ENCODE measurements around the gene AHRR.
"Not testable (repeated sequence)": the region's sequence is repeated elsewhere in the genome, so short reads cannot be mapped to it uniquely, and the experiment has no call there.

Gene AHRR

GRCh38 chr5:367358-368130 lies 46.0 kb downstream of the AHRR start:
- no peak for FAIRE-seq
- no peak for TF ChIP-seq POLR2A (IDR thresholded peaks at IDR 0.05; ENCODE audit: low read depth, low read length)
- no peak for DNase-seq (ENCODE audit: insufficient read length, low spot score)

GRCh38 chr5:368183-369084 lies 46.9 kb downstream of the AHRR start:
- DNase-seq (ENCODE audit: insufficient read length, low spot score) (no peak), FAIRE-seq (no peak)
- no peak for TF ChIP-seq POLR2A (IDR thresholded peaks at IDR 0.05; ENCODE audit: low read depth, low read length)

DNA sequence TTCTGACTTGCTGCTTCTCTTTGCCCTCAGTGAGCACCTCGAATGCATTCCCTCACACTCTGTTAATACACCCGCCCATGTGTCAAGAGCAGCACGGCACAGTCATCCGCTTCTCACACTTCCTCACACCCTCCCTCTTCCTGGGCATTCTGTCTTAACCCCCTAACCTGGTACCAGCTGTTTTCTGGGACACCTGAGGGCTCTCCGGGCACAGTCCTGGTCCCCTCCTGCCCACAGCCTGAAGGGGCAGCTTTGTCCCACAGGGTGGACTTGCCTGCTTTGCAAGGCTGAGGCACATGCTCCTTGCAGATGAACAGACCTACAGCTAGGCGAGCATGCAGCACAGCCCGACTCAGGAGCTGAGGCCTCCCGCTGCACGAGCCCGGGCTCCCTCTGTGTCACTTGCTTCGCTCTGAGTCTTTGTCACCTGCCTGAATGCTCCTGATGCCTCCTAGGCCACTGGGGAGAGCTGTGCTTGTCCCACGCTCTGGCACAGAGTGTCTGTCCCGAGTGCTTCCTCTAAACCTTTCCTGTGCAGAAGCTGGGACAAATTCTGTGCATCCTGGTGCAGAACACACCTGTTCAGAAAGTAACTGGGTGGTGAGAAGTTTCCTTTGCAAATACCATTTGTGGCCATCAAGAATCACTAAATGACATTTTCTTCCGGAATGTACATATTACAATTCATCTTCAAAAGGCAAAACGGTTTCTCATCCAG lies 47.8 kb downstream of the AHRR start:
- TF ChIP-seq POLR2A (IDR thresholded peaks at IDR 0.05; ENCODE audit: low read depth, low read length): no peak
- DNase-seq (ENCODE audit: insufficient read length, low spot score) (no peak), FAIRE-seq (no peak)

DNA sequence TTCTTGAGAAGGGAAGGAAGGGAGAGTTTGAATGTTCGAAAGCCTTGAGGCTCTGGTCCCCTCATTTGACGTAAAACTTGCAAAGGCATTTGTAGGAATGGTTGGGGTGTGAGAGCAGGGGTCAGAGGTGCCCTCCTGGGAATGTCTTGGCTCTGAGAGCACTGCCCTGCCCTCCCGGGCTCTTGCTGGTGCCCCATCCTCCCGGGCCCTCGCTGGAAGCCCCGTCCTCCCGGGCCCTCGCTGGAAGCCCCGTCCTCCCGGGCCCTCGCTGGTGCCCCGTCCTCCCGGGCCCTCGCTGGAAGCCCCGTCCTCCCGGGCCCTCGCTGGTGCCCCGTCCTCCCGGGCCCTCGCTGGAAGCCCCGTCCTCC lies 48.3 kb downstream of the AHRR start:
- FAIRE-seq; DNase-seq (ENCODE audit: insufficient read length, low spot score): not testable (repeated sequence)

DNA sequence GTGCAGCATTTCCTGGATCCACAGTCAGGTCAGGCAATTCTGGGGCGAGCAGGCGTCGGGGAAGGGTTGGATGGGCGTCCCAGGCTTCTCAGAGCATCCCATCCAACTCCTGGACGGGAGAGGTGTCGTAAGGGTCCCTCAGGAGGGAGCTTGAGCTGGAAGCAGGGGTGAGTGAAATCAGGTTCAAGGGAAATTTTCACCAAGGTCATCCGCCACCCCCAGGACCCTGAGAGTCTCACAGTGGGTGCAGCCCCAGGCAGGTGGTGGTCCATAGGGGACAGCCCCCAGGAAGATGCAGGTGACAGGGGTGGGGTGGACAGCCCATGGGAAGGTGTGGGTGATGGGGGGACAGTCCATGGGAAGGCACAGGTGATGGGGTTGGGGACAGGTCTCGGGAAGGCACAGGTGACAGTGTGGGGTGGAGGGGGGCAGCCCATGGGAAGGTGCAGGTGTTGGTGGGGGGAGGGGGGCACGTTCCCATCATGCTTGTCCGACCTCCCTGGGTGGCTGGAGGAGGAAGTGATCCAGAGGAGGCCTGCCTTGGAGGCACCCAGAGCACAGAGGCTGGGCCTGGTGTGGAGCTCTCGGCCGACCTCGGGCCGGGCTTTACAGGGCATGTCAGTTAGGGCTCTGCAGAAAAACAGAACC lies 48.9 kb downstream of the AHRR start:
- no peak for DNase-seq (ENCODE audit: insufficient read length, low spot score)
- TF ChIP-seq POLR2A (IDR thresholded peaks at IDR 0.05; ENCODE audit: low read depth, low read length): no peak
- FAIRE-seq: no peak

DNA sequence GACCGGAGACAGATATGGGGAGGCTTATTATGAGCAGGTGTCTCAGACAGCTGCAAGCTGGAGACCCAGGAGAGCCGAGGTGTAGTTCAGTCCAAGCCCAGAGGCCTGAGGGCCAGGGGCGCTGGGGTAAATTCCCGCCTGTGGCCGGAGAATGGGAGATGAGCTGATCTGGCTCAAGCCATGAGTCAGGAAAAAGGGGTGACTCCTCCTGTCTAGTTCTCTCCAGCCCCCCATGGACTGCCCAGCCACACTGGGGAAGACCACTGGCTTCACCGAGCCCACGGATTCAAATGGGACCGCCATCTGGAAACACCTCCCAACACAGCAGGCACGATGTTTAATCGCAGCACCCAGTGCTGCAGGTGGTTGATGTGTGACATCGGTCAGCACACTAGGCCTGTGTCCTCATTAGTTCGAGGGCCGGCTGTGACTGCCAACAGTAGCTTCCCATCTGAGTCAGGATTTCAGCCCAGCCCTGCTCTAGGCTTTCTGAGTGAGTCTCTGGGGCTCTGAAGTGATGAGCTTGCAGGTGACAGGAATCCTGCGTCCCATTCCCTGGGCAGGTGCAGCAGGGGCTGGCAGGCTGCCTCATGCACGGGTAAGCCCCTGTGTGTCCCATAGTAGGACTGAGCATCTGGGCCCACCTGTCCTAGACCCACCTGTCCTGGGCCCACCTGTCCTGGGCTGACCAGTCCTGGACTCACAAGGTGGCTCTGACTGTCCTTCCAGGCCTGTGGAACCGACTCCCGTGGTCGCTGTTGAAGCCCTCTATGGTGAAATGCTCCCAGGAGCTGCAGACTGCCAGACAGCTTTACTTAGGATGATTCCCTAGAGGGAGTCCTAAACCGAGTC lies 49.7 kb downstream of the AHRR start:
- no peak for FAIRE-seq
- no peak for TF ChIP-seq POLR2A (IDR thresholded peaks at IDR 0.05; ENCODE audit: low read depth, low read length)
- DNase-seq (ENCODE audit: insufficient read length, low spot score): no peak

GRCh38 chr5:371811-372555 lies 50.5 kb downstream of the AHRR start:
- FAIRE-seq (no peak), DNase-seq (ENCODE audit: insufficient read length, low spot score) (no peak)
- TF ChIP-seq POLR2A (IDR thresholded peaks at IDR 0.05; ENCODE audit: low read depth, low read length): no peak

DNA sequence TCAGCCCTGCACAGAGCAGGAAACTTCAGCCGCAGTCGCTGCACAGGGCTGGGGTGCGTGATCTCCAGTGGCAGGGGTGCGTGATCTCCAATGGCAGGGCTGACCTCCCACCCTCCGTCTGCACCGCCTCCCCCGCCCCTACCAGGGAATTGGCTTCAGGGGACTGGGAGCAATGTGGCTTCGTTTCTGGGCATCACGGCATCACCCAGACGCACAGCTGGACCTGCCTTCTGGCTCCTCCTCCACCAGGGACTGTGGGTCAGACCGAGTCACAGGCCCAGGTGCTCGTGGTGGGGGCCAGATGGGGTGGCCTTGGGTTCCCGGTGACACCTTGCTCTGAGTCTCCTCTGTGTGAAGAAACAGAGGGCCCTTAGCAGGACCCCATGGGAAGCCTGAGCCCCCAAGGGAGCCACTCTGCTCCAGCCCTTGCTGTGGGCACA lies 51.1 kb downstream of the AHRR start:
- no peak for DNase-seq (ENCODE audit: insufficient read length, low spot score)
- no peak for FAIRE-seq
- no peak for TF ChIP-seq POLR2A (IDR thresholded peaks at IDR 0.05; ENCODE audit: low read depth, low read length)

GRCh38 chr5:372996-373709 lies 51.6 kb downstream of the AHRR start:
- TF ChIP-seq POLR2A (IDR thresholded peaks at IDR 0.05; ENCODE audit: low read depth, low read length): no peak
- FAIRE-seq (no peak), DNase-seq (ENCODE audit: insufficient read length, low spot score) (no peak)

DNA sequence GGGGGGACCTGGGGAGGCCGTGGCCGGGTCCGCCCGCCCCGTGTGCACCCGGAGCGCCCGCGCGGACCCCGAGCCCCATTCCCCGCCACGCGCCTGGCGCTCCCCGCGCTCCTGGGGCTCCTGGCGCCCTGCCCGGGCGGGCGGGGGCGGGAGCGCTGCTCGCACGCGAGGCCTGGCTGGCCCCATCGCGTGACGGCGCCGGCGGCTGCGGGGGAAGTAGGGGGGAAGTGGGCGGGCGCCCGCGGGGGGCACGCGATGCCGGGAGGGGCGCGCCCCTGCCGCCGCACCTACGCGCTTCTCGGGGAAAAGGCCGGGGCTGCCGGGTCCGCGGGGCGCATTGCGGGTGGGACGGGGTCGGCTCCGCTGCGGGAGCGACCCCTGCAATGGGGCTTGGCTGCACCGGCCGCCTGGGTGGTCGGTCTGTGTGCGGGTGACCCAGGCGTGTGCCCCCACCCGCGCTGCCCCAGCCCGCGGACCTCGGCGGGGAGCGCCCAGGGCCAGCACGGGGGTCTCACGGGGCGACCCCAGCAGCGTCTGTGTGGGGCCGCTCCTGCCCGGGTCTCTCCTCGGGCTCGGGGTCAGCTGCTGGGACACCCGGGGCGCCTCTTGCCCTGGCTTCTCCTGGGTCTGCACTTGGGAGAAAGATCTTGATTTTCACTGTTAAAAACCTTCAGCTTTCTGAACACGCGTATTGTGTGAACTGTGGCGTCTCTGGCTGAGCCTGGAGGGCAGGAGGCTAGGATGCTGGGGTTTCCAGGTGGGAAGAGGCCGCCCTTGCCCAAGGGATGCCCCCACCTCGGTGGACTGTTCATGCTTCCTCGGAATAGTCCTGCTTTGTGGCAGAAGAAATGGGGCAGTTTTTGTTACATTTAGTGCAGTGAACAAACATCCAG lies 52.4 kb downstream of the AHRR start:
- DNase-seq (ENCODE audit: insufficient read length, low spot score): no peak
- no peak for TF ChIP-seq POLR2A (IDR thresholded peaks at IDR 0.05; ENCODE audit: low read depth, low read length)
- no peak for FAIRE-seq
